Measurements from ENCODE around the gene PDIA5.

The PDIA5 gene

DNA sequence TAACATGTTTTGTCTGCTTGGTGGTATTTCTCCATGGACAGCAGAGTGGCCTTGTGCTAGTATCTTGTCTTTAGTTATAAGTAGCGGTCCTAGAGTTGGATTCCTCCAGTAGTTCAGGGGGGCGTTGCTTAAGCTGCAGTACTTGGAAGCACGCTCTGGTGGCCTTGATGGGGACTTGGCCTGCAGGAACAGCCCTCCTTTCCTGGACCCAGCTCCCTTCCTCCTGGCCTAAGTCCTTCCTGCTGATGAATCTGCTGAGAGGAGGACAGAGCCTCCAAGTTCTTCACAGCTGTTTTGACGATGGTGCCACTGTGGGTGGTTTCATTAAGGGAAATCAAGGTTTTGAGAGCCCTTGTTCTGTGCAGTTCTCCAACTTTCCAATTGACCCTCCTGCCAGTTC lies 96.3 kb downstream of the PDIA5 start:
- peaks cover 22% of the 10 kb centered on the region for H3K36me3 ChIP-seq (ENCODE audit: control insufficient read depth, insufficient read depth, low read length)

DNA sequence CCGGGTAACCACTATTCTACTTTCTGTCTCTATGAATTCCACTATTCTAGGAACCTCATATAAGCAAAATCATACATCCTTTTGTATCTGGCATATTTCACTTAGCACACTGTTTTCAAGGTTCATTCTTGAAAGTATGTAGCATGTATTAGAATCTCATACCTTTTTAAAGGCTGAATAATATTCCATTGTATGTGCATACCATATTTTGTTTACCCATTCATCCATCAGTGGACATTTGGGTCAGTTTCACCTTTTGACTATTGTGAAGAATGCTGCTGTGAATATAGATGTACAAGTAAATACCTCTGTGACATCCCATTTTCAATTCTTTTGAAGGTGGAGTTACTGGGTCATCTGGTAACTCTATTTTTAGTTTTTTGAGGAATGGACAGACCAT lies 98.3 kb downstream of the PDIA5 start:
- H3K36me3 ChIP-seq (ENCODE audit: control insufficient read depth, insufficient read depth, low read length), result peaks cover 22% of the 10 kb centered on the region
- no peak for DNase-seq (ENCODE audit: extremely low read depth, insufficient read length)
- H3K4me3 ChIP-seq (replicated peaks; ENCODE audit: low read depth, low read length), result no peak overlapping the region
- TF ChIP-seq, protein P1, sequence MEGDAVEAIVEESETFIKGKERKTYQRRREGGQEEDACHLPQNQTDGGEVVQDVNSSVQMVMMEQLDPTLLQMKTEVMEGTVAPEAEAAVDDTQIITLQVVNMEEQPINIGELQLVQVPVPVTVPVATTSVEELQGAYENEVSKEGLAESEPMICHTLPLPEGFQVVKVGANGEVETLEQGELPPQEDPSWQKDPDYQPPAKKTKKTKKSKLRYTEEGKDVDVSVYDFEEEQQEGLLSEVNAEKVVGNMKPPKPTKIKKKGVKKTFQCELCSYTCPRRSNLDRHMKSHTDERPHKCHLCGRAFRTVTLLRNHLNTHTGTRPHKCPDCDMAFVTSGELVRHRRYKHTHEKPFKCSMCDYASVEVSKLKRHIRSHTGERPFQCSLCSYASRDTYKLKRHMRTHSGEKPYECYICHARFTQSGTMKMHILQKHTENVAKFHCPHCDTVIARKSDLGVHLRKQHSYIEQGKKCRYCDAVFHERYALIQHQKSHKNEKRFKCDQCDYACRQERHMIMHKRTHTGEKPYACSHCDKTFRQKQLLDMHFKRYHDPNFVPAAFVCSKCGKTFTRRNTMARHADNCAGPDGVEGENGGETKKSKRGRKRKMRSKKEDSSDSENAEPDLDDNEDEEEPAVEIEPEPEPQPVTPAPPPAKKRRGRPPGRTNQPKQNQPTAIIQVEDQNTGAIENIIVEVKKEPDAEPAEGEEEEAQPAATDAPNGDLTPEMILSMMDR (IDR thresholded peaks at IDR 0.05; ENCODE audit: insufficient read depth, low read length, poor library complexity, severe bottlenecking), result no peak
- no peaks in the 10 kb centered on the region for H3K27me3 ChIP-seq (replicated peaks; ENCODE audit: control insufficient read depth, insufficient read depth, low read length)

More for the DNA sequence above, 96.3 kb downstream of the PDIA5 start:
- no peaks in the 10 kb centered on the region for H3K27me3 ChIP-seq (replicated peaks; ENCODE audit: control insufficient read depth, insufficient read depth, low read length)
- H3K4me3 ChIP-seq (replicated peaks; ENCODE audit: low read depth, low read length), result no peak overlapping the region
- TF ChIP-seq, protein P1 (IDR thresholded peaks at IDR 0.05; ENCODE audit: insufficient read depth, low read length, poor library complexity, severe bottlenecking), result no peak
- no peak for DNase-seq (ENCODE audit: extremely low read depth, insufficient read length)

DNA sequence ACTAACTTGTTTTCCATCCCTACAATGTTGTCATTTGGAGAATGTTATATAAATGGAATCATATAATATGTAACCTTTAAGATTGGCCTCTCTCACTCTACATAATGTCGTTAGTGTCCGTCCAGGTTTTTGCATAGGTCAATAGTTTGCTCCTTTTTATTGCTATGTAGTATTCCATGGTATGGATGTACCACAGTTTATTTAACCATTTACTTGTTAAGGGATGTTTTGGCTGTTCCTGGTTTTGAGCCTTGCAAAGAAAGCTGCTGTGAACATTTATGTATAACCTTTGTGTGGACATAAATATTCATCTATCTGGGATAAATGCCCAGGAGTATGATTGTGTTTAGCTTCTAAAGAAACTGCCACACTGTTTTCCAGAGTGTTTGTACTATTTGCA lies 100.9 kb downstream of the PDIA5 start:
- Histone ChIP-seq H3K36me3 (ENCODE audit: control insufficient read depth, insufficient read depth, low read length) (peaks cover 11% of the 10 kb centered on the region), H3K4me3 (replicated peaks; ENCODE audit: low read depth, low read length) (no peak overlapping the region), H3K27me3 (replicated peaks; ENCODE audit: control insufficient read depth, insufficient read depth, low read length) (no peaks in the 10 kb centered on the region)
- DNase-seq (ENCODE audit: extremely low read depth, insufficient read length), result no peak
- TF ChIP-seq, protein P1 (IDR thresholded peaks at IDR 0.05; ENCODE audit: insufficient read depth, low read length, poor library complexity, severe bottlenecking), result no peak

DNA sequence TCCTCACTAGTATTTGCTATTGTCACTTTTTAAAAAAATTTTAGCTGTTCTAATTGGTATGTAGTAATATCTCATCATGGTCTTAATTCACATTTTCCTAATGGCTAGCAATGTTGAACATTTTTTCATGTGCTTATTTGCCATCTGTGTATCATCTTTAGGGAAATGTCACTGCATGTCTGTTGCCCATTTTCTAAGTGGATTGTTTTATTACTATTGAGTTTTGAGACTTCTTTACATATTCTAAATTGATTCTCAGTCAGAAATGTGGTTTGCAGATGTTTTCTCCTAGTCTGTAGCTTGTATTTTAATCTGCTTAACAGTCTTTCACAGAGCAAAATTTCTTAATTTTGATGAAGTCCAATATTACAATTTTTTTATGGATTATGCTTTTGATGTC lies 101.3 kb downstream of the PDIA5 start:
- TF ChIP-seq, protein P1 (IDR thresholded peaks at IDR 0.05; ENCODE audit: insufficient read depth, low read length, poor library complexity, severe bottlenecking), result no peak
- Histone ChIP-seq H3K36me3 (ENCODE audit: control insufficient read depth, insufficient read depth, low read length) (peaks cover 9% of the 10 kb centered on the region), H3K27me3 (replicated peaks; ENCODE audit: control insufficient read depth, insufficient read depth, low read length) (no peaks in the 10 kb centered on the region), H3K4me3 (replicated peaks; ENCODE audit: low read depth, low read length) (no peak overlapping the region)
- no peak for DNase-seq (ENCODE audit: extremely low read depth, insufficient read length)

DNA sequence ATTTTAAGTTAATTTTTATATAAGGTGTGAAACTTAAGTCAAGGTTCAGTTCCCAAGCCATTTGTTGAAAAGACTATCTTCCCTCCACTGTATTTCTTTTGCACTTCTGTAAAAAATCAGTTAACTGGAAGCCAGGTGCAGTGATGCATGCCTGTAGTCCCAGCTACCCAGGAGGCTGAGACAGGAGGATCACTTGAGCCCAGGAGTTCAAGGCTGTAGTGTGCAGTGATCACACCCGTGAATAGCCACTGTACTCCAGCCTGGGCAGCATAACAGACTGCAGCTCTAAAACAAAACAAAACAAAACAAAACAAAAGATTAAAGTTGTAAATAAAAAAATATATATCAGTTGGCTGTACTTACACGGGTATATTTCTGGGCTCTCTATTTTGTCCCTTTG lies 101.8 kb downstream of the PDIA5 start:
- no peak for DNase-seq (ENCODE audit: extremely low read depth, insufficient read length)
- no peak overlapping the region for H3K4me3 ChIP-seq (replicated peaks; ENCODE audit: low read depth, low read length)
- peaks cover 7% of the 10 kb centered on the region for H3K36me3 ChIP-seq (ENCODE audit: control insufficient read depth, insufficient read depth, low read length)
- TF ChIP-seq, protein P1 (IDR thresholded peaks at IDR 0.05; ENCODE audit: insufficient read depth, low read length, poor library complexity, severe bottlenecking), result no peak
- no peaks in the 10 kb centered on the region for H3K27me3 ChIP-seq (replicated peaks; ENCODE audit: control insufficient read depth, insufficient read depth, low read length)

DNA sequence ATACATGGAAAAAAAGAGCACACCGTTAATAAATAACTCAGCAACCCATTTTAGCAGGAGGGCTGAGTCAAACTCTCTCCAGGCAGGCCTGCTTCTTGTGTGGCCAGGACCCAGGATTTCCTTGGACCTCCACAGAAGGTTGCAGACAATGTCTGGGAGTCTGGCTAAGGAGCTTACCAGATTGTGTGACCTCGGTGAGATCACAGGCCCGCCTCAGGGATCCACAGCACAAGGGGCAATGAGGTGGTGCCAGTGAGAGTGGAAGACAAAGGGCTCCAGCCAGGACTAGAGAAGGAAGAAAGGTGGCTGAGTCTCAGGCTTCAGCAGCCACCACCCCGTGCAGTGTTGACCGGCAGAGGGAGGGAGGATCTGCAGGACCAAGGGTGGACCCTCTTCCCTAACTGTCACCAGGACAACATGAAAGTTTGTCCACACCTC lies 102.7 kb downstream of the PDIA5 start:
- DNase-seq (ENCODE audit: extremely low read depth, insufficient read length), result no peak
- TF ChIP-seq, protein P1 (IDR thresholded peaks at IDR 0.05; ENCODE audit: insufficient read depth, low read length, poor library complexity, severe bottlenecking), result no peak
- Histone ChIP-seq H3K36me3 (ENCODE audit: control insufficient read depth, insufficient read depth, low read length) (peaks cover 1% of the 10 kb centered on the region), H3K4me3 (replicated peaks; ENCODE audit: low read depth, low read length) (no peak overlapping the region), H3K27me3 (replicated peaks; ENCODE audit: control insufficient read depth, insufficient read depth, low read length) (no peaks in the 10 kb centered on the region)

All from GM06990 (cell line).